Measurements from ENCODE around the gene NAPA.

NAPA gene

GRCh38 chr19:47499371-47499770 lies 15.5 kb downstream of the NAPA start:
- H3K27me3 ChIP-seq (ENCODE audit: insufficient read depth, low read length, poor library complexity, severe bottlenecking), result no peaks in the 10 kb centered on the region
- no peak overlapping the region for H3K4me3 ChIP-seq (ENCODE audit: low read length, poor library complexity, severe bottlenecking)
- H2AFZ ChIP-seq (ENCODE audit: low read length), result no peak overlapping the region
- no peaks in the 10 kb centered on the region for H4K20me1 ChIP-seq (ENCODE audit: insufficient read depth, low read length, poor library complexity, severe bottlenecking)
- no peaks in the 10 kb centered on the region for H3K4me1 ChIP-seq (ENCODE audit: insufficient read depth, low read length, poor library complexity, severe bottlenecking)
- no peaks in the 10 kb centered on the region for H3F3A ChIP-seq (ENCODE audit: low read depth)
- H3K9ac ChIP-seq (ENCODE audit: low read depth, low read length, poor library complexity, severe bottlenecking), result no peak overlapping the region
- H3K79me2 ChIP-seq (ENCODE audit: insufficient read depth, low read length), result no peaks in the 10 kb centered on the region
- H3K9me2 ChIP-seq (replicated peaks; ENCODE audit: low read depth, low read length), result no peaks in the 10 kb centered on the region
- peaks cover 59% of the 10 kb centered on the region; the same call in 1 of the 2 replicates for H3K36me3 ChIP-seq (ENCODE audit: insufficient read depth, low read length)
- H3K9me3 ChIP-seq (ENCODE audit: insufficient read depth, low read depth, low read length), result no peaks in the 10 kb centered on the region
- TF ChIP-seq CTCF (conservative IDR thresholded peaks at IDR 0.05; ENCODE audit: low read length) (no peak), EZH2phosphoT487 (IDR thresholded peaks at IDR 0.05; ENCODE audit: borderline replicate concordance) (no peak)
- H3K4me2 ChIP-seq (ENCODE audit: low read depth, low read length, poor library complexity, severe bottlenecking), result no peak overlapping the region

- Histone ChIP-seq H3K4me3 (ENCODE audit: low read length, poor library complexity, severe bottlenecking) (no peak overlapping the region), H3K4me1 (ENCODE audit: insufficient read depth, low read length, poor library complexity, severe bottlenecking) (no peaks in the 10 kb centered on the region), H3K36me3 (ENCODE audit: insufficient read depth, low read length) (peaks cover 53% of the 10 kb centered on the region; the same call in 1 of the 2 replicates), H3K9ac (ENCODE audit: low read depth, low read length, poor library complexity, severe bottlenecking) (no peak overlapping the region), H3K79me2 (ENCODE audit: insufficient read depth, low read length) (no peaks in the 10 kb centered on the region), H3K9me2 (replicated peaks; ENCODE audit: low read depth, low read length) (no peaks in the 10 kb centered on the region), H3K4me2 (ENCODE audit: low read depth, low read length, poor library complexity, severe bottlenecking) (no peak overlapping the region), H3K27me3 (ENCODE audit: insufficient read depth, low read length, poor library complexity, severe bottlenecking) (no peaks in the 10 kb centered on the region), H4K20me1 (ENCODE audit: insufficient read depth, low read length, poor library complexity, severe bottlenecking) (no peaks in the 10 kb centered on the region), H3F3A (ENCODE audit: low read depth) (no peaks in the 10 kb centered on the region), H2AFZ (ENCODE audit: low read length) (no peak overlapping the region), H3K9me3 (ENCODE audit: insufficient read depth, low read depth, low read length) (no peaks in the 10 kb centered on the region)
- no peak for TF ChIP-seq CTCF (conservative IDR thresholded peaks at IDR 0.05; ENCODE audit: low read length)
- TF ChIP-seq EZH2phosphoT487 (IDR thresholded peaks at IDR 0.05; ENCODE audit: borderline replicate concordance), result no peak
Measured at GRCh38 chr19:47498561-47498960, 16.3 kb downstream of the NAPA start.

GRCh38 chr19:47497821-47498520 lies 16.9 kb downstream of the NAPA start:
- Histone ChIP-seq H3K9me2 (replicated peaks; ENCODE audit: low read depth, low read length) (no peaks in the 10 kb centered on the region), H4K20me1 (ENCODE audit: insufficient read depth, low read length, poor library complexity, severe bottlenecking) (no peaks in the 10 kb centered on the region), H3K9ac (ENCODE audit: low read depth, low read length, poor library complexity, severe bottlenecking) (no peak overlapping the region), H3K36me3 (ENCODE audit: insufficient read depth, low read length) (peaks cover 47% of the 10 kb centered on the region; the same call in 1 of the 2 replicates), H3K4me2 (ENCODE audit: low read depth, low read length, poor library complexity, severe bottlenecking) (no peak overlapping the region), H3F3A (ENCODE audit: low read depth) (no peaks in the 10 kb centered on the region), H3K79me2 (ENCODE audit: insufficient read depth, low read length) (no peaks in the 10 kb centered on the region), H3K27me3 (ENCODE audit: insufficient read depth, low read length, poor library complexity, severe bottlenecking) (no peaks in the 10 kb centered on the region), H3K4me3 (ENCODE audit: low read length, poor library complexity, severe bottlenecking) (no peak overlapping the region), H3K4me1 (ENCODE audit: insufficient read depth, low read length, poor library complexity, severe bottlenecking) (no peaks in the 10 kb centered on the region), H2AFZ (ENCODE audit: low read length) (no peak overlapping the region), H3K9me3 (ENCODE audit: insufficient read depth, low read depth, low read length) (no peaks in the 10 kb centered on the region)
- no peak for TF ChIP-seq EZH2phosphoT487 (IDR thresholded peaks at IDR 0.05; ENCODE audit: borderline replicate concordance)
- TF ChIP-seq CTCF (conservative IDR thresholded peaks at IDR 0.05; ENCODE audit: low read length), result no peak

Data from Loucy (cell line).